ENCODE data around the gene PDE8B.

PDE8B gene

GRCh38 chr5:77430726-77431125, 220.2 kb downstream of the PDE8B start:
- no peak for DNase-seq (ENCODE audit: low spot score)
- TF ChIP-seq CTCF (IDR thresholded peaks at IDR 0.05; ENCODE audit: extremely low read depth, missing control alignments): no peak

GRCh38 chr5:77431286-77431685, 220.8 kb downstream of the PDE8B start:
- DNase-seq (ENCODE audit: low spot score): no peak
- TF ChIP-seq CTCF (IDR thresholded peaks at IDR 0.05; ENCODE audit: extremely low read depth, missing control alignments): no peak

- no peak for DNase-seq (ENCODE audit: low spot score)
- TF ChIP-seq CTCF (IDR thresholded peaks at IDR 0.05; ENCODE audit: extremely low read depth, missing control alignments): no peak
Measured at GRCh38 chr5:77431719-77432118, 221.2 kb downstream of the PDE8B start.

- no peak for TF ChIP-seq CTCF (IDR thresholded peaks at IDR 0.05; ENCODE audit: extremely low read depth, missing control alignments)
- DNase-seq (ENCODE audit: low spot score): no peak
Measured at GRCh38 chr5:77437194-77437593, 226.7 kb downstream of the PDE8B start.

GRCh38 chr5:77438071-77438470, 227.6 kb downstream of the PDE8B start:
- no peak for TF ChIP-seq CTCF (IDR thresholded peaks at IDR 0.05; ENCODE audit: extremely low read depth, missing control alignments)
- no peak for DNase-seq (ENCODE audit: low spot score)

- no peak for DNase-seq (ENCODE audit: low spot score)
- no peak for TF ChIP-seq CTCF (IDR thresholded peaks at IDR 0.05; ENCODE audit: extremely low read depth, missing control alignments)
Measured at GRCh38 chr5:77443670-77444069, 233.2 kb downstream of the PDE8B start.

- DNase-seq (ENCODE audit: low spot score): no peak
- TF ChIP-seq CTCF (IDR thresholded peaks at IDR 0.05; ENCODE audit: extremely low read depth, missing control alignments): no peak
Measured at GRCh38 chr5:77444356-77444755, 233.9 kb downstream of the PDE8B start.
